Stimulated activated CD8-positive, alpha-beta memory T cell treated with anti-CD3 and anti-CD28 coated beads, Interleukin-12 subunit alpha, Interleukin-12 subunit beta, amount 100 ng/mL, for 1 hour (primary cell): ENCODE results near the gene COL6A1.
"Not testable (repeated sequence)": the region's sequence is repeated elsewhere in the genome, so short reads cannot be mapped to it uniquely, and the experiment has no call there.

ENCODE experiments used
- DNase-seq: peaks from one replicate; pipeline ENCODE4 v3.0.0-alpha.2; 2020; ENCODE audit warnings: low read depth

Gene COL6A1

GRCh38 chr21:45947296-45947695, 34.3 kb upstream of the COL6A1 start:
- no peak for DNase-seq

- DNase-seq: no peak
Observed at GRCh38 chr21:45947716-45948255, 33.8 kb upstream of the COL6A1 start.

DNA sequence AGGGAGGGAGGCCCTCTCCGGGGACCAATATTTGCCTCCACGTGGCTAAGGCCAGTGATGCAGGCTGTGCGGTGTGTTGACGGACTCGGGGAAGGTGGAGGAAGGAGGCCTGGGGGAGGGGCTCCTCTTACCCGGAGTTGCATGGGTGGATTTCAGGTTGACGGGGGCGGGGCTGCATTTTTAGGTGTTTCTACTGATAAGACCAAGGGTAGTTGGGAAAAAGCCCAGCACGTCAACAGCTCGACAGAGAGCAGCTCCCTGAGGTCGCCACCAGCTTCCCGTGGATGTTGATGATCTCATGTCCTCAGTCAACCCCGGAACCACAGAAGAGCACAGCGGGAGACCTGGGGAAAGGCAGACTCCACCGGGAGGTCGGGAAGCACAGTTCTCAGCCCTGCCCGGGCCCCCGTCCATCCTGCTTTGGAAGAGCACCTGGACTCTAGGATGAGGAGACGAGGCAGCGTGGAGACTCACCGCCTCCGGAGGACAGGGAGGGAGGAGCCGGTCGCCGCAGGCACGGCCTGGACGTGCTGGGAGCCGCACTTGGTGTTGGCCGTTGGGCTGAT, 32.9 kb upstream of the COL6A1 start:
- DNase-seq: no peak

- no peak for DNase-seq
Observed at GRCh38 chr21:45949928-45950739, 31.4 kb upstream of the COL6A1 start.

GRCh38 chr21:45950740-45951515, 30.6 kb upstream of the COL6A1 start:
- no peak for DNase-seq

- DNase-seq: no peak
Observed at GRCh38 chr21:45951676-45952075, 29.9 kb upstream of the COL6A1 start.

DNA sequence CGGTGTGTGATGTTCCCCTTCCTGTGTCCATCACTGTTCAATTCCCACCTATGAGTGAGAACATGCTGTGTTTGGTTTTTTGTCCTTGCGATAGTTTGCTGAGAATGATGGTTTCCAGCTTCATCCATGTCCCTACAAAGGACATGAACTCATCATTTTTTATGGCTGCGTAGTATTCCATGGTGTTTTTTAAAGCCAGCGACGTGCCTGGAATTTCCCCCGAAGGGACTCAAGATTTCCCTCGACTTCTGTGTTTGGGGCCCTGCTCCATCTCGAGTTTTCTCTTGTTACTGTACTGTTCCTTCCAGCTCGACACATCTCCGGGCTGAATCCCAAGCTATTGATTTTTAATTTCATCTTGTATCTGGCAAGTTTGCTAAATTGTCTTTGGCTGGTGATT, 29.0 kb upstream of the COL6A1 start:
- not testable (repeated sequence) for DNase-seq

- DNase-seq: no peak
Observed at GRCh38 chr21:45952974-45953373, 28.6 kb upstream of the COL6A1 start.

DNA sequence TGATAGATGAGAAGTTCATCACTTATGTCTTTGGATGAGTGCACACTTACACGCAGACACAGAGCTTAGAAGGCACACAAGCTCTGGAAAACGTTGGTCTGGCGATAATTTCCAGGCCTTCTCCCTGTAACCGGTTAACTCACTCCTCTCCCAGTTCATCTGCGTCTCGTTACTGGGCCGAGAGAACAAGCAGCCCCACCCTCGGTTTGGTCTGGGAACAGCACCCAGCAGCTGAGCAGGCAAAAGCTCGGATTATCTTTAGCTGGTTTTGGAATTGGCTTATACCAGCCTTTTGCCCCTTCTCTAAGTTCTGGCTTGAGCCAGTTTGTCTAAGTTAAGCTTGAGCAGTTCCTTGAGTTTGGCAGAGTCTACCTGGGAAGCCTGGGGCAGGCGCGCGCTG, 27.3 kb upstream of the COL6A1 start:
- no peak for DNase-seq

DNA sequence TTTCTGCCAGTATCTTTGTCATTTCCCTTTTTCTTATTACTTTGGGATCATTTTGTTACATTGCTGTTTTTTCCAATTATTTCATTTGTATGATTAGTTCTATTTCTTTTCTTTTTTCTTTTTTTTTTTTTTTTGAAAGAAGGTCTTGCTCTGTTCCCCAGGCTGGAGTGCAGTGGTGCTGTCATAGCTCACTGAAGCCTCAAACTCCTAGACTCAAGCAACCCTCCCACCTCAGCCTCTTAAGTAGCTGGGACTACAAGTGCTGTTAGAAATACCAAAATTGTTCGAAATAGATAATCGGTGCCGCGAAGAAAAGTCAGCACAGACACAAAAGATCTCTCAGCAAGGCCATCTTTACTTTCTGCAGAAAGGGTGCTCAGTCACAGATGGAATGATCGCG, 26.6 kb upstream of the COL6A1 start:
- DNase-seq: no peak

DNA sequence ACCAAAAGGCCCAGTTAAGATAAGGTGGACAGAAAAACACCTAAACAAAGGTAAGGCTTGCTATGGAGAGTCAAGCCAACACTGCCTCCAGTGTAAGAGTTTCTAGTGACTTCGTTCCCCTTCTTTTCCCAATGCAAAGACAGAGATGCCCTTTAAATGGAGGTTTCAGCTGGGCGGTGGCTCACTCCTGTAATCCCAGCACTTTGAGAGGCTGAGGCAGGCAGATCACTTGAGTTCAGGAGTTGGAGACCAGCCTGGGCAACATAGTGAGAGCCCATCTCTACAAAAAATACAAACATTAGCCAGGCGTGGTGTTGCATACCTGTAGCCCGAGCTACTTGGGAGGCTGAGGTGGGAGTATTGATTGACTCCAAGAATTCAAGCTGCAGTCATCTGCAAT, 24.0 kb upstream of the COL6A1 start:
- no peak for DNase-seq

DNA sequence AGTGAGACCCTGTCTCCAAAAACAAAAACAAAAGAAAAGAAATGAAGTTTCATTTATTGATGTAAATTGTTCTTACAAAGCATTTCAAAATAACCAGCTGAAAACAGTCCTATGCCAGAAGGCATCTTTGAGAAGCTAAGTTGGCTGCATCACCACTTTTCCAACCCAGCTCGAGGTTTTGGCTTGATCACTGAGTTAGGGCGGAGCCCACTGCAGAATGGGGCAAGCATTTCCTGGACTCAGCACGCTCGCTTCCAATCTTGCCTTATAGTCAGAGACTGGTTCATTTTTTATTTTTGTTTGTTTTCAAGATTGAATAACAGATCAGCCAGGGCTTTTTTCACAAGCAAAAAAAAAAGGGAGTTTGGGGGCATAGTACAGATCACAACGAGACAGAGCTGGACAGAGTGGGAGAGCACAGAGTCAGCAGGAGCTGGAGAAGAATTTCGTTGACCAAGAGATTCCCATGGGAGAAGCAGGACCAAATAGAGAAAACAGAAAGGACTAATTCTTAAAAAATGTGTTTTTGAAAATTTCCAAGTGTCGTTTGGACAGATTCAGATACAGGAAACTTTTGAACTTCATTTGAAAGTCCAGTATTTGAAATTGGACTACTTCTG, 23.5 kb upstream of the COL6A1 start:
- DNase-seq: no peak

DNA sequence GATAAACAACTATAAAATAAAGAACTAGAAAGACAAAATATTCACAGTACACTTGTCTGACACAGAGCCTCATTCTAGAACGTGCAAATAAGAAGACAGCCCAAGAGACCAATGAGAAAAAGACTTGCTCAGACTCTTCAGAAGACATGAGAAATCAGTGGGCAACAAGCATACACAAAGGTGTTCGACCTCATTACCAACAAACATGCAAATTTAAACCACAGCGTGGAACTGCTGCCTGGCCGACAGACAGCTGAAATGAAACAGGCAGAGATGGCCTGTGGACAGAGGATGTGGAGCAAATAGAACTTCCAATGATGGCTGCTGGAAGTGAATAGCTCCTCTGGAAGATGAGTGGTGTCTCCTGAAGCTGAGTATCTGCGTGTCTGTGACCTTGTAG, 22.4 kb upstream of the COL6A1 start:
- no peak for DNase-seq

GRCh38 chr21:45959779-45960390, 21.7 kb upstream of the COL6A1 start:
- DNase-seq: no peak

DNA sequence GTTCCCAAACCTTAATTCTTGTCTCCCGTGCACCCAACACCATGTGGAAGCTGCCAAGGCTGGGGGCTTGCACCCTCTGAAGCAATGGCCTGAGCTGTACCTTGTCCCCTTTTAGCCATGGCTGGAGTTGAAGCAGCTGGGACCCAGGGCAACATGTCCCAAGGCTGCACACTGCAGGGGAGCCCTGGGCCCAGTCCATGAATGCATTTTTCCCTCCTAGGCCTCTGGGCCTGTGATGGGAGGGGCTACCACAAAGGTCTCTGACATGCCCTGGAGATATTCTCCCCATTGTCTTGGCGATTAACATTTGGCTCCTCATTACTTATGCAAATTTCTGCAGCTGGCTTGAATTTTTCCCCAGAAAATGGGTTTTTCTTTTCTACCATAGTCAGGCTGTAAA, 20.2 kb upstream of the COL6A1 start:
- DNase-seq: not testable (repeated sequence)

DNA sequence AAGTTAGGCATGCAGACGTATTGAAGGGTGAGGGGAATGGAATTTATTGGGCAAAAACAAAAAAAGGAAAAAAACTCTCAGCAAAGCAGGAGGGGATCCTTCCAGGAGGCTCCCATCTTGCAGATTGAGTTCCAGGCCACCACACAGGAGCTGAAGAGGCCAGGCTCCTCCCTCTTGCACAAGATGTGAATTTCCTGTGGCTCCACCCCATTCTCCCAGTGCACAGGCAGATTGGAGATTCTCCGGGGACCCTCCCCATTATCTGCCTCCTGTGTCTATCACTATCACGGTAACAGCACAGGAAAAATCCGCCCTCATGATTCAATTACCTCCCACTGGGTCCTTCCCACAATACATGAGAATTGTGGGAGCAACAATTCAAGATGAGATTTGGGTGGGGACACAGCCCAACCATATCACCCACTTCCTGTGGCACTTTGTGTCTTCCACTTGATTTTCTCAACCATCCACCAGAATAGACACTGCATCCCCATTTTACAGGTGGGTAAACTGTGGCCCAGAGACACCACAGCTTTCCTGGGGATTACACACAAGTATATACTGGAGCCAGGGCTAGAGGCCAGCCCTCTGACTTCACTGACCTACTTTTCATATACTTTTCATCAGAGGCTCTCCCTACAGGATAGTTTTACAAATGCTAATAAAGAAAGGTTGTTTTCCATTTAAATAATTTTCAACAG, 18.9 kb upstream of the COL6A1 start:
- no peak for DNase-seq

DNA sequence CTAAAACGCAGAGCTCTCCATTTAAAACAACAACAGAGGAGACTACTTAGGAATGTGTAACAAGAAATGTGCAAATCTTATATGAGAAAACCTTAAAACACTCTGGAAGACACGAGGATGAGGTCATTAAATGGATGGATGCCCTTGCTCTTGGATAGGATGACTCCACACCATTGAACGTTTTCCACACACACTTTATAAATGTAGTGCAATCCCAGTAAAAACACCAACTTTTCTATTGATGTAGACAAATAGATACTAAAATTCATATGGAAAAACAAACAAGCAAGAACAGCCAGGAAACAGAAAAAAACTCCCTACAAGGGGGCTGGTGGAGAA, 18.4 kb upstream of the COL6A1 start:
- DNase-seq: no peak

GRCh38 chr21:45964649-45965048, 16.9 kb upstream of the COL6A1 start:
- DNase-seq: no peak

DNA sequence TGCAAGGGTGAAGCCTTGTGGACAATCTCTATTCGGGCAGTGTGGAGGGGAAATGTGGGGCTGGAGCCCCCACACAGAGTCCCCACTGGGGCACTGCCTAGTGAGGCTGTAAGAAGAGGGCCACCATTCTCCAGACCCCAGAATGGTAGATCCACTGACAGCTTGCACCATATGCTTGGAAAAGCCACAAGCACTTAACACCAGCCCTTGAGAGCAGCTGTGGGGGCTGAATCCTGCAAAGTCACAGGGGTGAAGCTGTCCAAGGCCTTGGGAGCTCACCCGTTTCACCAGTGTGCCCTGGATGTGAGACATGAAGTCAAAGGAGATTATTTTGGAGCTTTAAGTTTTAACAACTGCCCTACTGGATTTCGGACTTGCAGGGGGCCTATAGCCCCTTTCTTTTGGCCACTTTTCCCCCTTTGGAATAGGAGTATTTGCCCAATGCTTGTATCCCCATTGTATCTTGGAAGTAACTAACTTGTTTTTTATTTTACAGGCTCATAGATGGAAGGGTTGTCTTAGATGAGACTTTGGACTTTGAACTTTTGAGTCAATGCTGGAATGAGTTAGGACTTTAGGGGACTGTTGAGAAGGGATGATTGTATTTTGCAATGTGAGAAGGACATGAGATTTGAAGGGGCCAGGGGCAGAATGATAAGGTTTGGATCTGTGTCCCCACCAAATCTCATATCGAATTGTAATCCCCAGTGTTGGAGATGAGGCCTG, 16.3 kb upstream of the COL6A1 start:
- no peak for DNase-seq

DNA sequence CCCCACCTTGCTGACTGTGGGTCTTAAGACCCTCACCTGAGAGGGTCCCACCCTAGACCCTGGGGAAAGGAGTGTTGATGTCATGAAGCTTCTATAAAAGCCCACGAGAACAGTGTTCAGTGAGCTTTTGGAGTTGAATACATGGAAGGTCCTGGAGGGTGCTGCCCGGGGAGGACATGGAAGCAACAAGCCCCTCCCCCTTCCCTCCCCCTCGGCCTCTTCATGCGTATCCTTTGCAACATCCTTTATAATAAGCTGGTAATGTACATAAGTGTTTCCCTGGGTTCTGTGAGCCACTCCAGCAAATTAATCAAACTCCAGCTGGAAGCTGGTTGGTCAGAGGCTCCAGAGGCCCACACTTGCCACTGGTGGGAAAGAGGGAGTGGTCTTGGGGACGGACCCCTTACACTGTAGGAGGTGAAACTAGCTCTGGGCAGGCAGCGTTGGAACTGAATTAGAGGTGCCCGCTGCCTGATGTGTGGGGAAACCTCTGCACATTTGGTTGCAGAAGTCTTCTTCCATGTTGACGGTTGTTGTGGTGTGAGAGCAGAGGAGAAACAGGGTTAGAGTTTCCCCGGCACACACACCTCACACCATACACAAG, 14.7 kb upstream of the COL6A1 start:
- no peak for DNase-seq
